Immature natural killer cell (primary cell): ENCODE results near the gene TRMT112. TPM values are rescaled to one million over a fixed set of nuclear protein-coding genes. Genes with fewer than 3 reads are reported as not detected.
A peak's percentile ranks its signal among the peaks of the same experiment; 100 is the strongest.

Experiments
- DNase-seq, 3 donors: peaks; one replicate each; pipeline ENCODE4 v3.0.0; 2022; ENCODE audit warnings: mixed read lengths in 1 of 3
- H3K27ac Mint-ChIP-seq, 6 donors: one replicate each; pipeline ENCODE4 v1.8.0; 2020; ENCODE audit warnings: mixed read lengths in 6 of 6, mild to moderate bottlenecking in 5 of 6, inconsistent platforms in 4 of 6, moderate library complexity in 3 of 6
- H3K27me3 Mint-ChIP-seq, 3 donors: one replicate each; pipeline ENCODE4 v1.8.0; 2020 to 2021; ENCODE audit warnings: low read depth in 3 of 3, mild to moderate bottlenecking in 3 of 3, mixed read lengths in 3 of 3, moderate library complexity in 3 of 3, inconsistent platforms in 1 of 3
- H3K36me3 Mint-ChIP-seq, 3 donors: one replicate each; pipeline ENCODE4 v1.8.0; 2020; ENCODE audit warnings: mixed read lengths in 3 of 3, inconsistent platforms in 2 of 3, mild to moderate bottlenecking in 2 of 3
- H3K4me1 Mint-ChIP-seq, 2 donors: one replicate each; pipeline ENCODE4 v1.8.0; 2020; ENCODE audit warnings: inconsistent platforms in 2 of 2, mild to moderate bottlenecking in 2 of 2, mixed read lengths in 2 of 2, moderate library complexity in 1 of 2
- H3K4me3 Mint-ChIP-seq, 5 donors: one replicate each; pipeline ENCODE4 v1.8.0; 2020; ENCODE audit warnings: mild to moderate bottlenecking in 5 of 5, mixed read lengths in 5 of 5, inconsistent platforms in 3 of 5, moderate library complexity in 3 of 5
- H3K9me3 Mint-ChIP-seq, 6 donors: one replicate each; pipeline ENCODE4 v1.8.0; 2020; ENCODE audit warnings: mild to moderate bottlenecking in 6 of 6, mixed read lengths in 6 of 6, inconsistent platforms in 4 of 6, moderate library complexity in 3 of 6
- polyA plus RNA-seq, 3 donors: library from polyadenylated mRNA; unstranded; fragments of 300-500 nt; fragmentation: Illumina TruSeq; gene quantifications; one replicate each; pipeline ENCODE4 v1.2.3, GENCODE V29; 2021

TRMT112 gene
- polyA plus RNA-seq, 3 donors from 2014 or later = 216 to 464 (median 322) TPM

DNA sequence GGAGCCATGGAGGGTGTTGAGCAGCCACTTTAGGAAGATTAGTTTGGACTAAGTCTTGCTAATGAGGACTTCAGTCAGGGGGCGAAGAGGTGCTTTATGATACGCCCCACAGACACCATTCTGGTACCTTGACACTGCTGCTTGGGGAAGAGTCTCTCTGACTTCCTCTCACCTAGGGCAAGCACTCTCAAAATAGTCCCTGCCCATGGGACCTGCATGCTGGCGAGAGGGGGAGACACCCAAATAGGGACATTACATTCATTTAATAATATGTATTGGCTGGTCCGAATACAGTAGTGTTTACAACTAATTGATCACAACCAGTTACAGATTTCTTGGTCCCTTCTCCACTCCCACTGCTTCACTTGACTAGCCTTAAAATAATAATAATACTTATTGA is 21.6 kb downstream of the TRMT112 start:
- H3K27me3 Mint-ChIP-seq = peaks cover 27 to 45% (median 28%) of the 10 kb centered on the region in 3 donors
- no peak overlapping the region for H3K4me3 Mint-ChIP-seq

DNA sequence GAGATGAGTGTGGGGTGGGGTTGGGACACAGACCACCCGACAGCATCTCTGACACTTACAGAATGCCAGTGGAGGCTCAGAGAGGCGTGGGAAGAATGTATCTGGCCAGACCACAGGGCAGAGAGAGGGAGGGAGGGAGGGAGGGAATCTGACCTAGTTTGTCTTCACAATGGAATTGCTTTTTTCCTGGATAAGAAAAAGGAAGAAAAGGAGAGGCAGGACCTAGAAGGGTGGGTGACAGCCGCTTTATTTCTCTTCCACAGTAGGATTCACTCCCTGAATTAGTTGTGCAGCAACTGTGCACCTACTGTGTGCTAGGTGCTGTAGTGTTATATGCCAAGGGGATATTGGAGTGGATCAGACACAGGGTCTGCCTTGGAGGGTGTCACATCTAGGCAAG is 22.6 kb downstream of the TRMT112 start:
- H3K9me3 Mint-ChIP-seq = no peaks in the 10 kb centered on the region
- no peak overlapping the region for H3K27ac Mint-ChIP-seq
- peaks cover 0 to 5% (median 0%) of the 10 kb centered on the region in 3 donors for H3K36me3 Mint-ChIP-seq
- DNase-seq = no peak
- peaks cover 8 to 9% of the 10 kb centered on the region in 2 donors for H3K4me1 Mint-ChIP-seq
- H3K4me3 Mint-ChIP-seq = no peak overlapping the region
- peaks cover 26 to 36% (median 29%) of the 10 kb centered on the region in 3 donors for H3K27me3 Mint-ChIP-seq

More for the DNA sequence above, 21.6 kb downstream of the TRMT112 start:
- no peak overlapping the region for H3K27ac Mint-ChIP-seq
- peaks cover 12 to 15% of the 10 kb centered on the region in 2 donors for H3K4me1 Mint-ChIP-seq
- H3K9me3 Mint-ChIP-seq = no peaks in the 10 kb centered on the region
- no peak for DNase-seq
- H3K36me3 Mint-ChIP-seq = no peaks in the 10 kb centered on the region

DNA sequence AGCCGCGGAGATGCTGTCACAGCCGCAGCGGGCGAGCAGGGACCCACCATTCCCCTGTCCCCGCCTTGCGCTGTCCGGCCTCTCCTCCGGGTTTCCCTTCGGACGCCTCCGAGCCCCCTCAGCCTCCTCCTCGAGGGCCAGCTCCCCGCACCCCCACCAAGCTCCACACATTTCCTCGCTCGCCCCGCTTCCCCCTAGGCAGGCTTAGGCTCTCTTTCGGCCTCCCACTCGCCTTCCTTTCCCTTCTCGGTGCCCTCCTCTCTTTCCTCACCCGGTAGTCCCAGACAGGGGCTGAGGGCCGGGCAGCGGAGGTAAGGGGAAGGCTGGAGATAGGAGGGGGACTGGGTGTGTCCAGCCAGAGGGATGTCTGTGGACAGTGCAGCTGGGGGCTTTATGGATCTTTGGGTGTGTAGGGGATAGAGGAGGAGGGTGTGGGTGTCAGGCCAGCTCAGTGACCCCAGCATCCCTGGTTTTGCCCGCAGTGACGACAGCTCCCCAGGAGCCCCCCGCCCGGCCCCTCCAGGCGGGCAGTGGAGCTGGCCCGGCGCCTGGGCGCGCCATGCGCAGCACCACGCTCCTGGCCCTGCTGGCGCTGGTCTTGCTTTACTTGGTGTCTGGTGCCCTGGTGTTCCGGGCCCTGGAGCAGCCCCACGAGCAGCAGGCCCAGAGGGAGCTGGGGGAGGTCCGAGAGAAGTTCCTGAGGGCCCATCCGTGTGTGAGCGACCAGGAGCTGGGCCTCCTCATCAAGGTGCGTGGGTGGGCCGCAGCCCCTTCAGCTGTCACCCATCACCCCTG is 24.7 kb downstream of the TRMT112 start:
- H3K27me3 Mint-ChIP-seq = peaks cover 21 to 26% (median 24%) of the 10 kb centered on the region in 3 donors
- H3K27ac Mint-ChIP-seq = no peak overlapping the region
- DNase-seq = no peak
- H3K9me3 Mint-ChIP-seq = no peaks in the 10 kb centered on the region
- peak overlapping the region in 4 of 5 donors; percentile 14 to 67 (median 52) for H3K4me3 Mint-ChIP-seq
- peaks cover 5 to 7% of the 10 kb centered on the region in 2 donors for H3K4me1 Mint-ChIP-seq
- H3K36me3 Mint-ChIP-seq = peaks cover 0 to 5% (median 0%) of the 10 kb centered on the region in 3 donors

DNA sequence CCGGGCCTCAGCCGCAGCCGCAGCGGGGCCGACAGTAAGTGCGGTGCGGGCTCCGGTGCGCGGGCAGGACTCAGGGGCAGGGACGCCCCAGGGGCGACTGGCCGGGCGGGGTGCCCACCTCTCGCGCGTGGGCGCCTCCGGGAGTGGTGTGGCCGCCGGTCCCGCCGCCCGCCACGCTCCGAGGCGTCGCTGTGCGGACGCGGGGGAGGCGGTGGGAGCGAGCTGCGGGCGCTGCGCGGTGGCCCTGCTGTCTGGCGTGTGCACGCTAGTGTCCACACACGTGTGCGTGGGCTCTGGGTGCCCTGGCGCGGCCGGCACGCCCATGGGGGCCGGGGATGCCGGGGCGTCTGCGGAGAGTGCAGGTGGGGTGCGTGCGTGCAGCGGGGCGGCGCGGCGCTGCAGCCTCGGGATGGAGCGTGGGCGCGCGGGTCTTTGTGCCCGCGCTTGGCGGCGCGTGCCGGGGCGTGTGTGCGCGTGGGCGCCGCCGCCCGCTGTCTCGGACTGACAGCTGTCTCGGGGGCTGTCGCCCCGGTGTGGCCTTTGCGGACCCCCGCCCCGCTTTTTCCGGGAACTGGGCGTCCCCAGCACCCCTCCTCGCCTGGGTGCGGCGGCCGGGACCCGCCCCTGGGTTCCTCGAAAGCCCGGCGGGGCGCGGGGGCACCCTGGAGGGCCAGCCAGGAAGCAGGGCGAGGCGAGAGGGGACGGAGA is 25.5 kb downstream of the TRMT112 start:
- peaks cover 0 to 5% (median 0%) of the 10 kb centered on the region in 3 donors for H3K36me3 Mint-ChIP-seq
- H3K9me3 Mint-ChIP-seq = no peaks in the 10 kb centered on the region
- peaks cover 18 to 22% (median 18%) of the 10 kb centered on the region in 3 donors for H3K27me3 Mint-ChIP-seq
- peaks cover 6 to 7% of the 10 kb centered on the region in 2 donors for H3K4me1 Mint-ChIP-seq
- H3K27ac Mint-ChIP-seq = no peak overlapping the region
- DNase-seq = no peak
- H3K4me3 Mint-ChIP-seq = no peak overlapping the region

DNA sequence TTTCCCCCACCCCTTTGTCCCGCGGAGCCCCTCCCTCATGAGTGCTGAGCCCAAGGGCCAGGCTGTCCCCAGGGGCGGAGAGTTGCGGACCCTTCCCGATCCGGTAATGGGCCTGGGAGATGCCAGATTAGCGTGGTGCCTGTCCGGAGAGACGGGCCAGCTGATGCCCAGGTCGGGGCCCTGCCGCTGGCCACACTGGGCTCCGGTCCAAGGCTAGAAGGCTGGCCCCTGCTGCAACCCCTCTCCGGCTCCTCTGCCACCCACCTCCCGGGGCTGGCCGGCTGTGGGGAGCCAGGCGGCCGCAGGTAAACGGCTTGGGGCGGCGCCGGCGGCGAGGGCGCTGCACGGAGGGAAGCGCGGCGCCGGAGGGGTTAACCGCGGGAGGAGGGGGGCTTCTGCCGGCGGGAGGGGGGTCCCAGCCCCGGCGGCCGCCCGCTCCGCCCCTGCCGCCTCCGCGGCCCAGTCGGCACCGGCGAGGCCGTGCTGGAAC is 26.1 kb downstream of the TRMT112 start, which contains the start of gene KCNK4:
Gene KCNK4, plus strand, starts transcription at position 41 of the 490 bp plus-strand sequence. CDS start 1,717 bp downstream, outside the sequence.
- peak within 1 kb of the TSS; percentile 40 to 73 (median 64) for H3K4me3 Mint-ChIP-seq
- DNase-seq = no peak
- H3K36me3 Mint-ChIP-seq = peaks cover 0 to 5% (median 0%) of the 10 kb centered on the region in 3 donors
- H3K4me1 Mint-ChIP-seq = peaks cover 12% of the 10 kb centered on the region in 2 donors
- H3K27ac Mint-ChIP-seq = no peak within 1 kb of the TSS
- peaks cover 15 to 18% (median 18%) of the 10 kb centered on the region in 3 donors for H3K27me3 Mint-ChIP-seq
- H3K9me3 Mint-ChIP-seq = no peaks in the 10 kb centered on the region

DNA sequence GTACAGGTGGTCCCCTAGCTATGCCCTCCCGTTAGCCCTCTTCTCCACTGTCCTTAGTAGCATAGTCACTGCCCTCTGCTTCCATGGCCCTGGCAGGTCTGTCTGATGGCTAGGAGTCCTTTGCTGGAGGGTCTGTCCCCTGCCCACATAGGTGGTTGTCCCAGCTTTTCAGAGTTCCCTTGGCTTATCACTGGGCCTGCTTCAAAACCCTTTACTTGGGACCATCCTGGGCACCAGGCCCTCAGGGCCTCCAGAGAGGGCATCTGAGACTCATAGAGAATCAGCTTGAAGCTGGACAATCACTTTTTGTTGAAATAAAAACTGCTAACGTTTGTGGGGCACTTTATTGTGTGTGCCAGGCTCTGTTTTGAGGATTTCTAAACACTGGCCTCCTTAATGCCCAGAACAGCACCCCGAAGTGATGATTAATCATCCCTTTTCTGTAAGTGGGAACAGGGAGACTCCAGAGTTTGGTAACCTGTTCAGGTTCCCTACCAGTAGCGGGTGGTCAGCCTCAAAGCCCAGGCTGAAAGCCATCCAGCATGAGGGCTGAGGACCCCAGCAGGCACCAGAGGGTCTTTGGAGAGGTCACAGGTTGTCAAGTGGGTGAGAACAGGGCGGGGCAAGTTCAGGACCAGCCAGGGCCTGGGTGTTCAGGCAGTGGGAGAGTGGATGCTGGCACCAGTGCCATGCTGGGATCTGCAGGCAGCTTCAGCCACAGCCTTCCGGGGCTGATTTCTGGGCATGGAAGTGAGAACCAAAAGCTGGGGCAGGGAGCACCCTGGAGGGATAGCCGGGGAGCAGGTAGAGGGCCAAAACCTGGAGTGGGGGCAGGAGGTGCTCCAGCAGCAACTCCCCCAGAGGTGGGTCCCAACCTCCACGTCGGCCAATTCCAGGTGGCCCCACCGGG is 26.8 kb downstream of the TRMT112 start:
- no peaks in the 10 kb centered on the region for H3K9me3 Mint-ChIP-seq
- DNase-seq = no peak
- peak overlapping the region; percentile 40 to 73 (median 64) for H3K4me3 Mint-ChIP-seq
- H3K27me3 Mint-ChIP-seq = peaks cover 14 to 18% (median 14%) of the 10 kb centered on the region in 3 donors
- H3K27ac Mint-ChIP-seq = no peak overlapping the region
- H3K4me1 Mint-ChIP-seq = peaks cover 13% of the 10 kb centered on the region in 2 donors
- H3K36me3 Mint-ChIP-seq = peaks cover 0 to 5% (median 0%) of the 10 kb centered on the region in 3 donors

DNA sequence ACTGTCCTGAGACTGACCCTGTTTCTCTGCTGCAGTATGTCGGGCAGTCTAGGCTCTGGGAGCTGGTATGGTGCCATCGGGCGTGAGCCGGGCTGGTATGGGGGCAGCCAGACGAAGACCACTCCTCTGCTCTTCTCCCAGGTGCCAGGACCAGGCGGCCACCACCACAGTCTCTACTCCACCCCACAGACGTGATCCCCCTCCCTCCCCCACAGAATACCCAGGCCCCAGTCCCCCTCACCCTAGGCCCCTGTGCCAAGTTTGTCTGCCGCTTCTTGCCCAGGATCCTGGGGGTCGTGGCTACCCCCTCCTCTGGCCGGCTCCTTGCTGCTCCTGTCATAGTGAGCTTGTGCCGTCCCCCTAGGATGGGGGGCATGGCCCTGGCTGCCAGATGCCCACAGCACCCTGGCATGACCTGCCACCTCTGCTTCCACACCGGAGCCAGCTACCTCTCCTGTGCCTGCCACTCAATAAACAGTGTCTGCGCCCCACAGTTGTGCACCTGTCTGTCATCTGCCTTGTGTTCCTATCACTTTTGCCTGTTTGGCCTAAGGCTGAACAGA is 28.3 kb downstream of the TRMT112 start:
- no peak for DNase-seq
- Mint-ChIP-seq H3K27me3 (peaks cover 11 to 21% (median 13%) of the 10 kb centered on the region in 3 donors), H3K27ac (no peak overlapping the region), H3K9me3 (no peaks in the 10 kb centered on the region), H3K4me1 (peaks cover 13 to 14% of the 10 kb centered on the region in 2 donors), H3K4me3 (peak overlapping the region in 1 of 5 donors; percentile 17), H3K36me3 (peaks cover 0 to 5% (median 0%) of the 10 kb centered on the region in 3 donors)

DNA sequence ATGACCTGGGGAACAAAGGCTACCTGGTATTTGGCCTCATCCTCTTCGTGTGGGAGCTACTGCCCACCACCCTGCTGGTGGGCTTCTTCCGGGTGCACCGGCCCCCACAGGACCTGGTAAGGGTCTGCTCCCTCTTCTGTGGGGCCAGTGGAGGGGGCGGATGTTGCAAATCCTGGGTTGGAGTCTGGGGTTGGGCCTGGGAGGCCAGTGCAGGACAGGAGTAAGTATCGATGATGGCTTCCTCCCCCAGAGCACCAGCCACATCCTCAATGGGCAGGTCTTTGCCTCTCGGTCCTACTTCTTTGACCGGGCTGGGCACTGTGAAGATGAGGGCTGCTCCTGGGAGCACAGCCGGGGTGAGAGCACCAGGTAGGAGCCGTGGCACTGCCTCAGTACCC is 29.0 kb downstream of the TRMT112 start:
- peaks cover 0 to 5% (median 0%) of the 10 kb centered on the region in 3 donors for H3K36me3 Mint-ChIP-seq
- no peak overlapping the region for H3K27ac Mint-ChIP-seq
- no peak for DNase-seq
- H3K9me3 Mint-ChIP-seq = no peaks in the 10 kb centered on the region
- H3K4me1 Mint-ChIP-seq = peaks cover 13 to 14% of the 10 kb centered on the region in 2 donors
- H3K27me3 Mint-ChIP-seq = peaks cover 6 to 17% (median 13%) of the 10 kb centered on the region in 3 donors
- no peak overlapping the region for H3K4me3 Mint-ChIP-seq

DNA sequence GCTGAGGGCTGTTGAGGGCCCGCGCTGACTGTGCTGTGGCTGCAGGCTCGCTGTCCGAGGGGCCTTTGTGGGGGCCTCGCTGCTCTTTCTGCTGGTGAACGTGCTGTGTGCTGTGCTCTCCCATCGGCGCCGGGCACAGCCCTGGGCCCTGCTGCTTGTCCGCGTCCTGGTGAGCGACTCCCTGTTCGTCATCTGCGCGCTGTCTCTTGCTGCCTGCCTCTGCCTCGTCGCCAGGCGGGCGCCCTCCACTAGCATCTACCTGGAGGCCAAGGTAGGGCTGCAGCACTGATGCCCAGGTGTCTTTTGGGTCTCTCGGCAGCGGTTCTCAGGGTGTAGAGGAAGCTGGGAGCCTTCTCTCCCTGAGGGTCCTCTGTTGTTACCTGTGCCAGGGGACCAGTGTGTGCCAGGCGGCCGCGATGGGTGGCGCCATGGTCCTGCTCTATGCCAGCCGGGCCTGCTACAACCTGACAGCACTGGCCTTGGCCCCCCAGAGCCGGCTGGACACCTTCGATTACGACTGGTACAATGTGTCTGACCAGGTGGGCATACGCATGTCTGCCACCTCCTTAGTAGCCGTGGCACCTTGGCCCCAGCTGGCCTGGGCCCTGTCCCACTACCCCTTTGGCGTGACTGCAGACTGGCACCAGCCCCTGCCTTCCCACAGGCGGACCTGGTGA is 29.5 kb downstream of the TRMT112 start:
- no peak overlapping the region for H3K27ac Mint-ChIP-seq
- H3K36me3 Mint-ChIP-seq = peaks cover 0 to 5% (median 0%) of the 10 kb centered on the region in 3 donors
- no peak overlapping the region for H3K4me3 Mint-ChIP-seq
- H3K27me3 Mint-ChIP-seq = peaks cover 4 to 15% (median 13%) of the 10 kb centered on the region in 3 donors
- no peak for DNase-seq
- peaks cover 13 to 14% of the 10 kb centered on the region in 2 donors for H3K4me1 Mint-ChIP-seq
- no peaks in the 10 kb centered on the region for H3K9me3 Mint-ChIP-seq

DNA sequence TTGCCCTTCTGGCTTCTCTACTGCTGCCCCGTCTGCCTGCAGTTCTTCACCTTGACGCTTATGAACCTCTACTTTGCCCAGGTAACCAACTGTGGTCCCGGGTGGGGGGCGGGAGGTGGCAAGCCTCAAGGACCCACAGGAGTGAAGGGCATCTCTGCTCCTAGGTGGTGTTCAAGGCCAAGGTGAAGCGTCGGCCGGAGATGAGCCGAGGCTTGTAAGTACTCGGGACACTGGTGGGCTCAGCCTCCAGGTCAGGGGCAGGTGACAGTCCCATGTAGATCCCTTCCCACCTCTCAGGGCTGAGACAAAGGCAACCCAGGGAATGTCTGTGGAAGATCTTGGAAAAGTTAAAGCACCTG is 30.6 kb downstream of the TRMT112 start:
- Mint-ChIP-seq H3K36me3 (peaks cover 0 to 5% (median 0%) of the 10 kb centered on the region in 3 donors), H3K9me3 (no peaks in the 10 kb centered on the region), H3K4me1 (peaks cover 13 to 16% of the 10 kb centered on the region in 2 donors), H3K4me3 (peak overlapping the region; percentile 74 to 84 (median 79)), H3K27me3 (peaks cover 2 to 15% (median 13%) of the 10 kb centered on the region in 3 donors), H3K27ac (peak overlapping the region; percentile 73 to 91 (median 86))
- no peak for DNase-seq

DNA sequence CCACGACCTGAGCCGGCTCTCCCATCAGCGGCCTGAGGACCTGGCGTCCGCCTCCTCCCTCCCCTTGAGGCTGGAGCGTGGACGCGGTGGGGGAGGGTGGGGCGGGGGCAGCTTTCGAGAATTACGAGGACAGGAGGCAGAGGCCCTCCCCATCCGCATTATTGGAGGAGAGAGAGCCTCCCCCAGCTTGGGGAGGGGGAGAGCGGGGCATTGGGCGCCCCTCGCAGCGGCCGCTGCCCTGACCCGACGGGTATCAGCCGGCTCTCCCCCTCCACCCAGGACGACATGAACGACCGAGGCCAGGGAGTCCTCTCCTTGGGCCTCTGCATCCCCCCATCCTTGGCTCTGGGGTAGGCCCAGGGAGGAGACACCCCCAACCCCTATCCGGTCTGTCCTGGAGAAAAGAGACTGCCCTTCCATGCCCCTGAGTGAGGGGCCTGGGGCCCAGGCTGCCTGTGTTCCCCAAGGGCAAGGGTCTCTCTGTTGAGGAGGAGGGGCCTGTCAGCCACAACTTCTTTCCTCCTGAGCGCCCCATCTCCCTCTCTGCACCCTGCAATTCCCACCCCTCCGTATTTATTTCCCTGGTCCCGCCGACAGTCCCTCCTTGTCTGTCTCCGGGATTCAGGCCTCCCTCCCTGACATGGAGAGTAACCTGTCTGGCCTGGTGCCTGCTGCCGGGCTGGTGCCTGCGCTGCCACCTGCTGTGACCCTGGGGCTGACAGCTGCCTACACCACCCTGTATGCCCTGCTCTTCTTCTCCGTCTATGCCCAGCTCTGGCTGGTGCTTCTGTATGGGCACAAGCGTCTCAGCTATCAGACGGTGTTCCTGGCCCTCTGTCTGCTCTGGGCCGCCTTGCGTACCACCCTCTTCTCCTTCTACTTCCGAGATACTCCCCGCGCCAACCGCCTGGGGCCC is 31.2 kb downstream of the TRMT112 start:
- Mint-ChIP-seq H3K27ac (peak overlapping the region; percentile 73 to 91 (median 86)), H3K4me3 (peak overlapping the region; percentile 77 to 89 (median 79)), H3K27me3 (peaks cover 2 to 15% (median 13%) of the 10 kb centered on the region in 3 donors), H3K4me1 (peaks cover 13 to 17% of the 10 kb centered on the region in 2 donors), H3K36me3 (peaks cover 0 to 10% (median 2%) of the 10 kb centered on the region in 3 donors), H3K9me3 (no peaks in the 10 kb centered on the region)
- DNase-seq = peak in 1 of 3 donors; percentile 17
